ENCODE data around the gene CFL2. TPM values are rescaled to one million over a fixed set of nuclear protein-coding genes. Genes with fewer than 3 reads are reported as not detected.

The CFL2 gene
- 27.6 and 38.6 TPM in 2 replicates for total RNA-seq

DNA sequence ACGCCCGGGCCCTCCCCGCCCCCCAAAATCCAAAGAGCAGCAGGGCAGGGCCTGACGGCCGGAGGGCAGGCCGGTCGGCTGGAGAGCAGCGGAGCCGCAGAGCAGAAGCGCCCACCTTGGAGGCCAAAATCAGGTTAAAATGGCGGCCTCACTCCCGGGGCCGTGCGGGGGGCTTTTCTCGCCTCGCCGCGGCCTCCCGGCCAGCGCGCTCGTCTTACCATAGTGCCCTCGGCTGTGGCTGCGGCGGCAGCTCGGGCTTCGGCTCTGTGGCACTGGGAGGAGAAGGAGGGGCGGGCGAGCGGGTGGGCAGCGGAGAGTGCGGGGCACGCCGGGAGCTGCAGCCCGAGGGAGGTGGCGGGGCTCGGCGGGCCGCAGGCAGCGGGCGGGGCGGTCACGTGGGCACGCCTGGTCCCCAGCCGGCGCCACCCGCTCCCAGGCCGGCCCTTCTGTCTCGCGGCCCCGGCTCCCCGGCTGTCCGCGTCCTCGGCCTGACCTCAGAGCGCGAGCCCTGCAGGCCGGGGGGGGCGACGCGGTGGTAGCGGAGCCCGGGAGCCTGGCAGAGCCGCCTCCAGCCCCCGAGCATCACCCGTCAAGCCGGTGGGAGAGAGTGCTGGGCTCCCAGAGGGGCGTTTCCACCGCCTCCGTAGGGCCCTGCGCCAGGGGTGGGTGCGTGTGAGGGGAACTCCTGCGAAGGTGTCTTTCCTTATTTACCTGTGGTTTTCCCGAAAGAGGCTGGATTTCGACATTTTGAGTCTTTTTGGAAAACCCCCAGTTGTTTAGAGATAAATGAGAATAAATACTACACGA, at the start of gene CFL2:
Gene CFL2 (minus strand): TSS at position 274 of the 807 bp plus-strand sequence. CDS start 53 bp downstream, at position 221.

Other genes with a start within 250 kb of the CFL2 start
- 27.9 and 42.2 TPM in 2 replicates for gene EAPP, start 174.9 kb downstream of the CFL2 start, total RNA-seq
- 170 and 179 TPM in 2 replicates for gene SNX6, start 84.4 kb downstream of the CFL2 start, total RNA-seq
- 19.0 and 21.8 TPM in 2 replicates for gene BAZ1A, start 160.8 kb upstream of the CFL2 start, total RNA-seq